CD4-positive, alpha-beta T cell treated with Interferon alpha-2 for 1 hour (primary cell): ENCODE data around the gene TAS2R41.
"Not testable (repeated sequence)": the region's sequence is repeated elsewhere in the genome, so short reads cannot be mapped to it uniquely, and the experiment has no call there.

Experiments used
- DNase-seq, 2 donors: peaks; one replicate each; pipeline ENCODE4 v3.0.0-alpha.2; 2020 to 2022

Gene TAS2R41

DNA sequence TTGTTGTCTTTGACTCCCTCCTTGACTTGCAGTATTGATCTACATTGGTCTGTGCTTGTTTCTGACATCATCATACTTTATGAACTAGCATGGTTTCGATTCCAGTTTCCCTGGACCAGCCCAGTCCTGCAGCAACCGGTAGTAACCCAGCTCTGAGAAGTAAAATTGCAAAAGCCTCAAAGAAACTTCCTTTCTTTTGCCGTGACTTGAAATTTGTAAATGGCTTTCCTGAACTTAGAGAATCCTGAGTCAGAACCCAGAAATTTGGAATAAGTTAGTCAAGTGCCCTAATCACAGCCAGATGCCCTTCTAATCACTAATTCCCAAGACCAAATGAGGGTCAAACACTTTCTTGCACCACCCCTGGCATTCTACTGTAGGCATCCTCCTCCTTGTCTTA lies 19.4 kb upstream of the TAS2R41 start:
- DNase-seq: peak; percentile 2 to 22

DNA sequence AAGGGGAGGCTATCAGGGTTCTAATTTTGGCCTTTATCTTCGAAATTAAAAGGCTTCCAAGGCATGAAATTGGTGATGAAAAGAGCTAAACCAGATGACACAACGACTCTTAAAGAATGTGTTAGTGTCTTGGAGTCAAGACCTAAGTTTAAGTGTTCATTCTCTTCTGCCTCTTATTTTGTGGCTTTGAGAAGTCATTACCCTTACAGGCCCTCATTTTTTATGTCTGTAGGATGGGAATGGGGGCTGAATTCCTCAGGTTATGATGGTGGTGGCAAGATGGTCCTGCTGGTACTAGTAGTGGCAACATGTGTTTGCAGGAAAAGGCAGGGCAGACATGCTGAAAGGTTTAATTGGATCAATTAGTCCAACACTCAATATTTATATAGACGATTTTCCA lies 19.0 kb upstream of the TAS2R41 start:
- DNase-seq: no peak

GRCh38 chr7:143459359-143459758 lies 18.3 kb upstream of the TAS2R41 start:
- DNase-seq: no peak

DNA sequence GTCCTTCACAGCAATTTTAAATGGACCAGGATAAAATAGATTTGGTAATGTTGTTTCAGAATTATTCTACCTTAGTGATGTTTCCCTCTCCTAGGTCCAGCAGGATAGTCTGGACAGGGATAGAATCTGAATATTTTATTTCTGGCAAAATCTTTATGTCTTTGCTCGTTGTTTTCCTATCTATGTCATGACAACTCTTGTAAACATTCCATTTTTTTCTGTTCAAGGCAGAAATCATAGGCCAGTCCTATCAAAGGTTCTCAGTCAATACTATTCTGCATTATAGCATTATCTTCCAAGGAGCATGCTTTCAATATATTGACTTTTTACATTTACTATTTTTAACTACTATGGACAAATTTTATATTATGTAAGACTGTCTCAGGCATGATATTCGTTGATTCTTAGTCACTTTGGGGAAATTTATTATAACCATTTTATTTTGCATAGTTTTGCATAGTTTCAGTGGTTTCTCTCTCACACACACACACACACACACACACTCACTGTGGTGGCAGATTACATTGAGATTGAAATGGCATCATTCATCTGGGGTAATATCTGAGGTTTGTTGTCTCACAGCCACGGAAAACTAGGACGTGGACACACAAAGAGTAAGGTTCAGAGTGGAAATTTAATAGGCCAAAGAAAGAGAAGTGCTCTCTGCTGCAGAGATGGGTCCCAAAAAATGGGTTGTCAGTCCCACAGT lies 17.2 kb upstream of the TAS2R41 start:
- DNase-seq: no peak

- DNase-seq: no peak
These were observed 15.6 kb upstream of the TAS2R41 start for GRCh38 chr7:143462045-143462444.

DNA sequence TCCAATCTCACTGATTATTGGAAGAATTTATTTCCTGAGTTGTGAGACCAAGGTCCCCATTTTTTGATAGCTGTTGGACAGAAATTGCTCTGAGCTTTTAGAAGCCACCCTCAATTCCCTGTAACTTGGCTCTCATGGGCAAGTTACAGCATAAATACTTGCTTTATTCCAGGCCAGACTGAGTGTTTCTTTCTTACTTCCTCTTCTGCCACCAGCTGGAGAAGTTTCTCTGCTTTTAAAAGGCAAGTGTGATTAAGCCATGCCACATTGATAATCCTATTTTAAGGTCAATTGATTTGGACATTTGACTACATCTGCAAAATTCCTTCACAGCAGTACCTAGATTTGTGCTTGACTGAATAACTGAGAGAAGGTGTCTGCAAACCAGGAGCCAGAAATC lies 14.1 kb upstream of the TAS2R41 start:
- no peak for DNase-seq

DNA sequence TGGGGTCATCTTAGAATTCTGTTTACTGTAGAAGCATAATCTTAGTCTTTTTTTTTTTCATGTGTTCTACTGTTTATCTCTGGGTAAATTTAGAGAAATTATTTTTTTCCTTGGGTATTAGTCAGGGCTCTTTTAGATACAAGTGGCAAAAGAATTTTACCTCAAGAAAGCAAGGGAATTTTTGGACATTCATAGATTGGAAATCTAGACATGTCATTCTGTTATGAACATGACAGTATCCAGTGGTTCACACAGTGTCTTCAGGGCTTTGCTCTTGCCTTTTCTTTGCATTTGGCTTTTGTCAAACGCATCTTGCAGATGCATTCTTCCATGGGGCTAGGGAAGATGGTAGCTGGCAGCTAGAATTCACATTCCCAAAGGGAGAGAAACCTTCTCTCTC lies 13.7 kb upstream of the TAS2R41 start:
- no peak for DNase-seq

DNA sequence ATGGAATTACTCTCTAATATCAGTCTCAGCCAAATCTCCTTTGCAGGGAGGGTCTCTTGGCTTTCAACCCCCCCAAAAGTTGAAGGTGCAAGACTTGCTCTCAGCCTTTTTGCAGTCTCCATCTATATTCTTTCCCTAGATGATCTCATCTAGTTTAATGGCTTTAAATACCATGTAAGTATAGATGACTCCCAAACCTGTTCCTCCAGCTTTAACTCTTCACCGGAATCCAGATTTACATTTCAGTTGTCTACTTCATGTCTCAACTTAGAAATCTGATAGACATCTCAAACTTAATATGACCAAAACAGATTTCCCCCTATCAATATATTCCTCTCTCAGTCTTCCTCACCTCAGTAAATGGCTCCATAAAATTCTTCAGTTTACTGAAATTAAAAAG lies 9.9 kb upstream of the TAS2R41 start:
- no peak for DNase-seq

DNA sequence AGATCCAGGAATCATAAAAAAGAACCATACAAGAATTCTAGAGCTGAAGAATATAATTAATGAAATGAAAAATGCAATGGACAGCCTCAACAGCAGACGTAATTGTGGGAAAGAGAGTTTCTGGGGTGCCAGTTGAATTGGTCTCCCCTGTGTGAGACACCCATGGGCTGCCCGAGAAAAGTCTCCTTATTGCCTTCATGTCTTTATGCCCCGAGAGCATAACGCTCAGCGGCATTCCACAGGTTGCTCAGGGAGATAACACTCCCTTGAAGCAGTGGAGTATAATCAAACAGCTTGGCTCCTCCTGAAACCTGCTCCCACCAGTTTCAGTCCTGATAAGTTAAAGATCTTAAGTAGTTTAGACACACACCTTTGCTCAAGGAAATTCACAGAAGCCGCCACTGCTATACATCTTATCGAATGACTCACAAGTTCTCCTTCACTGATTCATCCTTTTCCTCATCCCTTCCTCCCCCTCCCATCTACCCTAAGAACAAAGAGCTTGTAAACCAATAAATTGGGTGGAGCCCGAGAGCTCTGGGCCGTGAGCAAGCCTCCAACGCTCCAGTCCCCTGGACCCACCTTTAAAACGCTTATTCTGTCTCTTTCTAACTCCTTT lies 5.5 kb upstream of the TAS2R41 start:
- not testable (repeated sequence) for DNase-seq

- no peak for DNase-seq
These were observed 1.5 kb downstream of the TAS2R41 start for GRCh38 chr7:143479055-143479766.

GRCh38 chr7:143480501-143480900 lies 2.8 kb downstream of the TAS2R41 start:
- no peak for DNase-seq

- no peak for DNase-seq
These were observed 6.4 kb downstream of the TAS2R41 start for GRCh38 chr7:143484119-143484518.

- no peak for DNase-seq
These were observed 7.4 kb downstream of the TAS2R41 start for GRCh38 chr7:143485094-143485493.

GRCh38 chr7:143485500-143485899 lies 7.8 kb downstream of the TAS2R41 start:
- DNase-seq: no peak

GRCh38 chr7:143486266-143486665 lies 8.6 kb downstream of the TAS2R41 start:
- DNase-seq: not testable (repeated sequence)

DNA sequence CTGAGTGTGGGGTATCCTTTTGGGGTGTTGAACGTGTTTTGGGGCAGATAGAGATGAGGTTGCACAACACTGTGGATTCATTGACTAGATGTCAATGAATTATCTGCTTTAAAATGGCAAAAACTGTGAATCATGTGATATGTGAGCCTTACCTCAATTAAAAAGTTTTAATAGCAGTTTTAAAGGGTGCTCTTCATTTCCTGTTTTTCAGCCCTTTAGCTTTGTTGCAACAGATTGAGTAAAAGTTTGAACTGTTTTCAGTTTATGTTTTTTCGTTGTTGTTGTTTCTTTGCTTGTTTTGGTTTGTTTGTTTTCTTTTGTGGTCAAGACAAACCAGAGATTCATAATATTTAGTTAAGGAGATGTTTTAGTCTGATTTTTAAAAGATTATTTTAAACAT lies 9.4 kb downstream of the TAS2R41 start:
- no peak for DNase-seq

DNA sequence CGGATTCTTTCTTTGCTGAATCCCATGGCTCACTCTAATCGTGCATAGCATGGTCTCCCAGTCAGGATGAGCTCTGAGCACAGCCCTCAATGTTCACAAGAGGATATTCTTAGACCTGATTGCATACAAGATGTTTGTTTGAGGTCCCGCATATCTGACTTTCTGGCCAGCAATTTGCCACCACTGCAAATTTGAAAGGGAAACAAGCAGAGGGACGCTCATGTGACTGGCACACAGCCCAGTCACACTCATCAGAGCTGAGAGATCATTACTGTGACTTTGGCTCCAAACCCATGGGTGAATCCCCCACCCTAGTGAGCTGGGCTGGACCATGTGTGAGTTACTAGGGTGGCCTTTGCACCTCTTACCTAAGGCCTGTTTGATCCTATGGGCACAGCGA lies 9.9 kb downstream of the TAS2R41 start:
- DNase-seq: no peak

GRCh38 chr7:143490717-143491306 lies 13.1 kb downstream of the TAS2R41 start:
- no peak for DNase-seq

DNA sequence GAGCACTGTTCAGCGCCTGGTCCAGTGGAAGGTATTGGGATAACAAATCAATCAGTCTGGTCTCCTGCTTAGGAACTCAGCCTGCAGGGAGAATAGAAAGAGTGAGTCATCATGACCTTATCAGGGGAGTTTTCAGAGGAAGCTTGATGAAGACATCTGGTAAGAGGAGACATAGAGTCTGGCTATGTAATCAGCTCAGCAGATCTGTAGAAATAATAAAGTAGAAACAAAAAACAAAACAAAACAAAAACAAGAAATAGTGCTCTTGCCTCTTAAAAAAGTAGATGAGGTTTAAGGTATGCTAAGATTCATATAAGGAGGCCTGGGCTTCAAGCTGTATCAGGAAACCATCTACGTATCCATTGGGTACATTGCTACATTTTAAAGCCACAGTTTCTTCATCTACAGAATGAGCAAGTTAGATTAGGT lies 14.4 kb downstream of the TAS2R41 start:
- DNase-seq: no peak

DNA sequence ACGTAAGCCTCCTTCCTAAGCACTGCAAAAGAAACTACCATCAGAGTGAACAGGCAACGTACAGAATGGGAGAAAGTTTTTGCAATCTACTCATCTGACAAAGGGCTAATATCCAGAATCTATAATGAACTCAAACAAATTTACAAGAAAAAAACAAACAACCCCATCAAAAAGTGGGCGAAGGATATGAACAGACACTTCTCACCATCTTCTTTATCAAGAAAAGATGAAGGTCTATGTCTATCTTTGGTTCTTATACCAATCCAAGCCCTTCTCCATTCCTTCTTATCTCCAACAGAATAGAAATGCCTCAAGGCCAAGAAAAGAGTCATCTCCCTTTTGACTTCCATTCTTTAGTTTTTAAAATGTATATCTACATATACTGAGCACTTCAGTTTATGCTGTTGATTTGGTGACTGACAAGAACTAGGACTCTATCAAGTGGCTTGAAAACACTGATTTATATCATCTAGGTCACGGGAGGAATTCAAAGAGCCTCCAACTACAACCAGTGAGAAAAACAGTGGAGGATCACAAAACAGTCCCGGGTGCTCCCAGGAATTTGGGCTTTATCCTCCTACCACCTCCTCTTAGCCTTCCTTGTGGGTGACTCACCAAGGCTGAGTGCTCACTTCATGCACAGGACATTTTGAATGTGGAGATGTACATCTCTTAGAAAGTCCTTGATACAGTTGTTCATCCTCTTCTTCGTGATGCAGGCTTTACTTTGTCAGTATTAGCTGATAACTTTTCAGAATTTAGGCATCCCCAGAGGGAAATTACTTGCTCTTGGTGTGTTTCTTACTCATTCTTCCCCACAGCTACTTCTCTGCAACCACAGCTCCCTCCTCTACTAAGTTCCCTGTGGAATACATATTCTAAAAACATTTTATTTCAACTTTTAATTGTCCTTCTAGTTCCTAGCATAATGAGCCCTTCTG lies 15.4 kb downstream of the TAS2R41 start:
- no peak for DNase-seq

GRCh38 chr7:143493751-143494150 lies 16.1 kb downstream of the TAS2R41 start:
- DNase-seq: no peak

- DNase-seq: no peak
These were observed 16.9 kb downstream of the TAS2R41 start for GRCh38 chr7:143494622-143495021.

DNA sequence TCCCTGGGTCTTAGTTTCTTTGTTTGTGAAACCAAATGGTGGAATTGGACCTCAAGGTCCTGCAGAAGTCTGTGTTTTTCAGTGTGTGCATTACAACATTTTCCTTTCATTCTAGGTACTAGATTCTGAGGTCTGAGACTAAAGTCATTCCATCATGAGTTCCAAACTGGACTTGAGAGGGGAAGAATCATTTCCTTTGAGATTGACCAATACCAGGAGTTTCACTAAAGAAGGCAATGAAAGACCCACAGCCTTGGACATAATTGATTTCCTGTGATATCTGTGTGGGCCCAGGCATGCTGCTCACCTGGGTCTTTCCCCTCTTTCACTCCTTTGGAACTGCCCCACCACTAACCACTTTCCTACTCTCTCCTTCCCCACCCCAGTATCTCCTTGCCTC lies 18.2 kb downstream of the TAS2R41 start:
- no peak for DNase-seq
